ENCODE results near the gene RASGRF2. TPM values are rescaled to one million over a fixed set of nuclear protein-coding genes. Genes with fewer than 3 reads are reported as not detected.

The RASGRF2 gene, protein sequence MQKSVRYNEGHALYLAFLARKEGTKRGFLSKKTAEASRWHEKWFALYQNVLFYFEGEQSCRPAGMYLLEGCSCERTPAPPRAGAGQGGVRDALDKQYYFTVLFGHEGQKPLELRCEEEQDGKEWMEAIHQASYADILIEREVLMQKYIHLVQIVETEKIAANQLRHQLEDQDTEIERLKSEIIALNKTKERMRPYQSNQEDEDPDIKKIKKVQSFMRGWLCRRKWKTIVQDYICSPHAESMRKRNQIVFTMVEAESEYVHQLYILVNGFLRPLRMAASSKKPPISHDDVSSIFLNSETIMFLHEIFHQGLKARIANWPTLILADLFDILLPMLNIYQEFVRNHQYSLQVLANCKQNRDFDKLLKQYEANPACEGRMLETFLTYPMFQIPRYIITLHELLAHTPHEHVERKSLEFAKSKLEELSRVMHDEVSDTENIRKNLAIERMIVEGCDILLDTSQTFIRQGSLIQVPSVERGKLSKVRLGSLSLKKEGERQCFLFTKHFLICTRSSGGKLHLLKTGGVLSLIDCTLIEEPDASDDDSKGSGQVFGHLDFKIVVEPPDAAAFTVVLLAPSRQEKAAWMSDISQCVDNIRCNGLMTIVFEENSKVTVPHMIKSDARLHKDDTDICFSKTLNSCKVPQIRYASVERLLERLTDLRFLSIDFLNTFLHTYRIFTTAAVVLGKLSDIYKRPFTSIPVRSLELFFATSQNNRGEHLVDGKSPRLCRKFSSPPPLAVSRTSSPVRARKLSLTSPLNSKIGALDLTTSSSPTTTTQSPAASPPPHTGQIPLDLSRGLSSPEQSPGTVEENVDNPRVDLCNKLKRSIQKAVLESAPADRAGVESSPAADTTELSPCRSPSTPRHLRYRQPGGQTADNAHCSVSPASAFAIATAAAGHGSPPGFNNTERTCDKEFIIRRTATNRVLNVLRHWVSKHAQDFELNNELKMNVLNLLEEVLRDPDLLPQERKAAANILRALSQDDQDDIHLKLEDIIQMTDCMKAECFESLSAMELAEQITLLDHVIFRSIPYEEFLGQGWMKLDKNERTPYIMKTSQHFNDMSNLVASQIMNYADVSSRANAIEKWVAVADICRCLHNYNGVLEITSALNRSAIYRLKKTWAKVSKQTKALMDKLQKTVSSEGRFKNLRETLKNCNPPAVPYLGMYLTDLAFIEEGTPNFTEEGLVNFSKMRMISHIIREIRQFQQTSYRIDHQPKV (N-terminal part only)
- total RNA-seq (2022) (not detected in 2 replicates), Bru-seq, nascent RNA (percentile 14 among the genes with signal in this experiment), BruChase-seq, experiment 1, labeled RNA remaining after a 6-hour chase (percentile 25 among the genes with signal in this experiment), BruChase-seq, experiment 2, labeled RNA remaining after a 2-hour chase (percentile 25 among the genes with signal in this experiment)
- long read RNA-seq = 0 reads

DNA sequence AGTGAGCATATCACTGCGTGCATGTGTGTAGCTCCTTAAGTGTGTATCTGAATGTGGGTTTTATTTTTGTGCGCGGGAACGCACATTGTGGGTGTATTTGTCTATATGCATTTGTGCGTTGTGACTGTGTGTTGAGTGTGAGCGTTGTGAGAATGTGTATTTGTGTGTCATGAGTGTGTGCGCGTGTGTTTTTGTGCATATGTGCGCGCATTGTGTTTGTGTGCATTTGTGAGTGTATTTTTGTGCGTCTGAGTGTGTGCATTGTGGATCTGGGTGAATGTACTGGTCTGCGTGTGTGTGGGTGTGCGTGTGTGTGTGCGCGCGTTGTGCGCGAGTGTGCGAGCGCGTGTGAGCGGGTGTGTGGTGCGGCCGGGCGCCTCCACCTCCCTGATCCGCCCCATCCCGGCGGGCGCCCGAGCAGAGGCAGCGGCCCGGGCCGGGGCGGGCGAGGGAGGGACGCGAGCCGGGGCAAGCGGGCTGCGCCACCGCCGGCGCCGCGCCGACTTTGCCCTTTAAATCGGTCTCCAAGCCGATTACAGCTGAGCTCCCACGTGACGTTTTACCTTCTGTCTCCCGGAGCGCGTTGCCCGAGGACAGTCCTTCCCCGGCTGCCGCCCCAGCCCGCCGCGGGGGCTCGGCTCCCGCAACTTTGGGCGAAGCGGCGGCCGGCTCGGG is at the start of gene RASGRF2:
Gene RASGRF2, plus strand, starts transcription at position 596 of the 675 bp plus-strand sequence. CDS start 376 bp downstream, outside the sequence.
- BruUV-seq (replicated peaks) = no TSS peak
- Mint-ChIP-seq H3K4me1 (ENCODE audit: insufficient read depth, unreplicated experiment) (peaks cover 12% of the 10 kb centered on the region), H3K4me3 (ENCODE audit: unreplicated experiment) (peak within 1 kb of the TSS; percentile 0), H3K36me3 (ENCODE audit: insufficient read depth, unreplicated experiment) (no peaks in the 10 kb centered on the region), H3K27ac (ENCODE audit: low read depth, unreplicated experiment) (no peak within 1 kb of the TSS), H3K27me3 (ENCODE audit: insufficient read depth, unreplicated experiment) (peaks cover 26% of the 10 kb centered on the region), H3K9me3 (ENCODE audit: unreplicated experiment) (peaks cover 9% of the 10 kb centered on the region)
- intact Hi-C loops (cut with micrococcal nuclease) = no loop called here
- ChIA-PET CTCF (interaction anchor here (1.1 kb wide), 1 partner anchor 8 kb away, joined by 5 read pairs; no protein-coding TSS in a partner anchor), POLR2A (interaction anchor here (0.6 kb wide), 2 partner anchors 40 to 44 kb away, joined by 3 read pairs; no protein-coding TSS in a partner anchor)
- TF ChIP-seq, protein P1, sequence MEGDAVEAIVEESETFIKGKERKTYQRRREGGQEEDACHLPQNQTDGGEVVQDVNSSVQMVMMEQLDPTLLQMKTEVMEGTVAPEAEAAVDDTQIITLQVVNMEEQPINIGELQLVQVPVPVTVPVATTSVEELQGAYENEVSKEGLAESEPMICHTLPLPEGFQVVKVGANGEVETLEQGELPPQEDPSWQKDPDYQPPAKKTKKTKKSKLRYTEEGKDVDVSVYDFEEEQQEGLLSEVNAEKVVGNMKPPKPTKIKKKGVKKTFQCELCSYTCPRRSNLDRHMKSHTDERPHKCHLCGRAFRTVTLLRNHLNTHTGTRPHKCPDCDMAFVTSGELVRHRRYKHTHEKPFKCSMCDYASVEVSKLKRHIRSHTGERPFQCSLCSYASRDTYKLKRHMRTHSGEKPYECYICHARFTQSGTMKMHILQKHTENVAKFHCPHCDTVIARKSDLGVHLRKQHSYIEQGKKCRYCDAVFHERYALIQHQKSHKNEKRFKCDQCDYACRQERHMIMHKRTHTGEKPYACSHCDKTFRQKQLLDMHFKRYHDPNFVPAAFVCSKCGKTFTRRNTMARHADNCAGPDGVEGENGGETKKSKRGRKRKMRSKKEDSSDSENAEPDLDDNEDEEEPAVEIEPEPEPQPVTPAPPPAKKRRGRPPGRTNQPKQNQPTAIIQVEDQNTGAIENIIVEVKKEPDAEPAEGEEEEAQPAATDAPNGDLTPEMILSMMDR (IDR thresholded peaks at IDR 0.05; ENCODE audit: unreplicated experiment) = no peak
- no peak for DNase-seq (ENCODE audit: unreplicated experiment)

DNA sequence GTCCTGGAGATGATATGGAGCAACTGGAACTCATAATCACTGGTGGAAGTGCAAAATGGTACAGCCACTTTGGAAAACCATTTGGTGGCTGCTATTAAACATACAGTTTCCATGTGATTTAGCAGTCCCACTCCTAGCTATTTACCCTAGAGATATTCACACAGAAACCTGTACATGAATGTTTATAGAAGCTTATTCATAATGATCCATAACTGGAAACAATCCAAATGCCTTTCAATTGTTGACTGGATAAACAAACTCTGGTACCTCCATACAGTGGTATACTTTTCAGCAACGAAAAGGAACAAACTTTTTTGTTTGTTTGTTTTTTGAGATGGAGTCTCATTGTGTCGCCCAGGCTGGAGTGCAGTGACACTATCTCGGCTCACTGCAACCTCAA is 47.7 kb upstream of the RASGRF2 start:
- DNase-seq (ENCODE audit: unreplicated experiment) = no peak
- Mint-ChIP-seq H3K4me3 (ENCODE audit: unreplicated experiment) (no peak overlapping the region), H3K27ac (ENCODE audit: low read depth, unreplicated experiment) (no peak overlapping the region), H3K4me1 (ENCODE audit: insufficient read depth, unreplicated experiment) (no peaks in the 10 kb centered on the region), H3K27me3 (ENCODE audit: insufficient read depth, unreplicated experiment) (no peaks in the 10 kb centered on the region), H3K36me3 (ENCODE audit: insufficient read depth, unreplicated experiment) (peaks cover 4% of the 10 kb centered on the region), H3K9me3 (ENCODE audit: unreplicated experiment) (no peaks in the 10 kb centered on the region)
- CTCF ChIA-PET = no interaction called here
- no TSS peak for BruUV-seq (replicated peaks)
- intact Hi-C loops (cut with micrococcal nuclease) = no loop called here
- POLR2A ChIA-PET = no interaction called here
- TF ChIP-seq, protein P1 (IDR thresholded peaks at IDR 0.05; ENCODE audit: unreplicated experiment) = no peak

DNA sequence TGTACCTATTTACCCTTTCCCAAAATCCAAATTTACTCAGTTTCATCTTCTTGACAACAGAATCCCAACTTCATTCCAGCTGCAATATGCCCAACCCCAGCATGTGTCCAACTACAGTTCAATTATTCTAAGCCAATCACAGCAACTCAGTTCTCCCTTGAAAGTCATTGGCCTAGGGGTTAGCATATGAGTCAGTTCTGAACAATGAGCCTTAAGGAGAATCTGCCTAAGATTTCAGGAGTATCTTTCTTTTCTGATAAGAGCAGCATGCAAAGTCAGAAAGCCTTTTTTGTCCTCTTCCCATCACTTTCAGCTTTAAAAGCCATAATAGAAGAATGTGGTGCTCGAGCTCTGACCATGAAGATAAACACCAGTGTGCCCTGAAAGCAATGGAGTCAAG is 44.4 kb upstream of the RASGRF2 start:
- CTCF ChIA-PET = interaction anchor here (1.0 kb wide), 1 partner anchor 192 kb away, joined by 3 read pairs; no protein-coding TSS in a partner anchor
- no TSS peak for BruUV-seq (replicated peaks)
- no peak overlapping the region for H3K4me3 Mint-ChIP-seq (ENCODE audit: unreplicated experiment)

More for the DNA sequence above, 44.4 kb upstream of the RASGRF2 start:
- no peaks in the 10 kb centered on the region for H3K9me3 Mint-ChIP-seq (ENCODE audit: unreplicated experiment)
- TF ChIP-seq, protein P1 (IDR thresholded peaks at IDR 0.05; ENCODE audit: unreplicated experiment) = no peak
- POLR2A ChIA-PET = interaction anchor here (0.6 to 1.3 kb wide), 3 partner anchors 22 to 1032 kb away, joined by 3 to 4 read pairs (median 3); no protein-coding TSS in a partner anchor
- peak; percentile 5 for DNase-seq (ENCODE audit: unreplicated experiment)
- H3K27me3 Mint-ChIP-seq (ENCODE audit: insufficient read depth, unreplicated experiment) = no peaks in the 10 kb centered on the region
- no peaks in the 10 kb centered on the region for H3K4me1 Mint-ChIP-seq (ENCODE audit: insufficient read depth, unreplicated experiment)
- no peaks in the 10 kb centered on the region for H3K36me3 Mint-ChIP-seq (ENCODE audit: insufficient read depth, unreplicated experiment)
- intact Hi-C loops (cut with micrococcal nuclease) = no loop called here
- no peak overlapping the region for H3K27ac Mint-ChIP-seq (ENCODE audit: low read depth, unreplicated experiment)
